Measurements from ENCODE around the gene EXOC6B.

The EXOC6B gene

GRCh38 chr2:72803626-72804320 lies 22.1 kb downstream of the EXOC6B start:
- Histone ChIP-seq H3K9ac (ENCODE audit: low read length) (no peak overlapping the region), H3K36me3 (ENCODE audit: control insufficient read depth, low read depth, low read length) (no peaks in the 10 kb centered on the region), H3K27ac (ENCODE audit: low read length) (no peak overlapping the region), H3K9me3 (ENCODE audit: control insufficient read depth, low read depth, low read length) (no peaks in the 10 kb centered on the region), H3K4me3 (ENCODE audit: low read length) (no peak overlapping the region), H3K27me3 (ENCODE audit: control insufficient read depth, insufficient read depth, low read length) (no peaks in the 10 kb centered on the region), H3K4me1 (ENCODE audit: control insufficient read depth, low read depth, low read length) (no peaks in the 10 kb centered on the region)

- H3K27me3 ChIP-seq (ENCODE audit: control insufficient read depth, insufficient read depth, low read length), result no peaks in the 10 kb centered on the region
- H3K9ac ChIP-seq (ENCODE audit: low read length), result no peak overlapping the region
- no peaks in the 10 kb centered on the region for H3K4me1 ChIP-seq (ENCODE audit: control insufficient read depth, low read depth, low read length)
- H3K36me3 ChIP-seq (ENCODE audit: control insufficient read depth, low read depth, low read length), result no peaks in the 10 kb centered on the region
- H3K27ac ChIP-seq (ENCODE audit: low read length), result no peak overlapping the region
- H3K9me3 ChIP-seq (ENCODE audit: control insufficient read depth, low read depth, low read length), result no peaks in the 10 kb centered on the region
- H3K4me3 ChIP-seq (ENCODE audit: low read length), result no peak overlapping the region
Measured at GRCh38 chr2:72803151-72803550, 22.7 kb downstream of the EXOC6B start.

GRCh38 chr2:72800492-72800891 lies 25.3 kb downstream of the EXOC6B start:
- Histone ChIP-seq H3K27me3 (ENCODE audit: control insufficient read depth, insufficient read depth, low read length) (no peaks in the 10 kb centered on the region), H3K9ac (ENCODE audit: low read length) (no peak overlapping the region), H3K27ac (ENCODE audit: low read length) (no peak overlapping the region), H3K9me3 (ENCODE audit: control insufficient read depth, low read depth, low read length) (no peaks in the 10 kb centered on the region), H3K36me3 (ENCODE audit: control insufficient read depth, low read depth, low read length) (no peaks in the 10 kb centered on the region), H3K4me1 (ENCODE audit: control insufficient read depth, low read depth, low read length) (no peaks in the 10 kb centered on the region), H3K4me3 (ENCODE audit: low read length) (no peak overlapping the region)

- no peaks in the 10 kb centered on the region for H3K36me3 ChIP-seq (ENCODE audit: control insufficient read depth, low read depth, low read length)
Measured at GRCh38 chr2:72797740-72798139, 28.1 kb downstream of the EXOC6B start.

GRCh38 chr2:72796766-72797165 lies 29.1 kb downstream of the EXOC6B start:
- Histone ChIP-seq H3K27me3 (ENCODE audit: control insufficient read depth, insufficient read depth, low read length) (no peaks in the 10 kb centered on the region), H3K4me3 (ENCODE audit: low read length) (no peak overlapping the region), H3K36me3 (ENCODE audit: control insufficient read depth, low read depth, low read length) (no peaks in the 10 kb centered on the region), H3K9me3 (ENCODE audit: control insufficient read depth, low read depth, low read length) (no peaks in the 10 kb centered on the region), H3K9ac (ENCODE audit: low read length) (no peak overlapping the region), H3K4me1 (ENCODE audit: control insufficient read depth, low read depth, low read length) (no peaks in the 10 kb centered on the region), H3K27ac (ENCODE audit: low read length) (no peak overlapping the region)

More at GRCh38 chr2:72797740-72798139, 28.1 kb downstream of the EXOC6B start:
- no peak overlapping the region for H3K9ac ChIP-seq (ENCODE audit: low read length)
- H3K4me3 ChIP-seq (ENCODE audit: low read length), result no peak overlapping the region
- no peaks in the 10 kb centered on the region for H3K27me3 ChIP-seq (ENCODE audit: control insufficient read depth, insufficient read depth, low read length)
- H3K27ac ChIP-seq (ENCODE audit: low read length), result no peak overlapping the region
- H3K9me3 ChIP-seq (ENCODE audit: control insufficient read depth, low read depth, low read length), result no peaks in the 10 kb centered on the region
- H3K4me1 ChIP-seq (ENCODE audit: control insufficient read depth, low read depth, low read length), result no peaks in the 10 kb centered on the region

- Histone ChIP-seq H3K36me3 (ENCODE audit: control insufficient read depth, low read depth, low read length) (no peaks in the 10 kb centered on the region), H3K9me3 (ENCODE audit: control insufficient read depth, low read depth, low read length) (no peaks in the 10 kb centered on the region), H3K27ac (ENCODE audit: low read length) (no peak overlapping the region), H3K9ac (ENCODE audit: low read length) (no peak overlapping the region), H3K4me1 (ENCODE audit: control insufficient read depth, low read depth, low read length) (no peaks in the 10 kb centered on the region), H3K4me3 (ENCODE audit: low read length) (no peak overlapping the region), H3K27me3 (ENCODE audit: control insufficient read depth, insufficient read depth, low read length) (no peaks in the 10 kb centered on the region)
Measured at GRCh38 chr2:72794572-72794971, 31.3 kb downstream of the EXOC6B start.

- Histone ChIP-seq H3K27me3 (ENCODE audit: control insufficient read depth, insufficient read depth, low read length) (no peaks in the 10 kb centered on the region), H3K9me3 (ENCODE audit: control insufficient read depth, low read depth, low read length) (no peaks in the 10 kb centered on the region), H3K4me3 (ENCODE audit: low read length) (no peak overlapping the region), H3K36me3 (ENCODE audit: control insufficient read depth, low read depth, low read length) (no peaks in the 10 kb centered on the region), H3K27ac (ENCODE audit: low read length) (no peak overlapping the region), H3K4me1 (ENCODE audit: control insufficient read depth, low read depth, low read length) (no peaks in the 10 kb centered on the region), H3K9ac (ENCODE audit: low read length) (no peak overlapping the region)
Measured at GRCh38 chr2:72793798-72794440, 31.9 kb downstream of the EXOC6B start.

GRCh38 chr2:72789241-72789640 lies 36.6 kb downstream of the EXOC6B start:
- Histone ChIP-seq H3K27ac (ENCODE audit: low read length) (no peak overlapping the region), H3K27me3 (ENCODE audit: control insufficient read depth, insufficient read depth, low read length) (no peaks in the 10 kb centered on the region), H3K4me1 (ENCODE audit: control insufficient read depth, low read depth, low read length) (no peaks in the 10 kb centered on the region), H3K36me3 (ENCODE audit: control insufficient read depth, low read depth, low read length) (no peaks in the 10 kb centered on the region), H3K9ac (ENCODE audit: low read length) (no peak overlapping the region), H3K4me3 (ENCODE audit: low read length) (no peak overlapping the region), H3K9me3 (ENCODE audit: control insufficient read depth, low read depth, low read length) (no peaks in the 10 kb centered on the region)

- Histone ChIP-seq H3K9me3 (ENCODE audit: control insufficient read depth, low read depth, low read length) (no peaks in the 10 kb centered on the region), H3K9ac (ENCODE audit: low read length) (no peak overlapping the region), H3K36me3 (ENCODE audit: control insufficient read depth, low read depth, low read length) (no peaks in the 10 kb centered on the region), H3K27ac (ENCODE audit: low read length) (no peak overlapping the region), H3K27me3 (ENCODE audit: control insufficient read depth, insufficient read depth, low read length) (no peaks in the 10 kb centered on the region), H3K4me1 (ENCODE audit: control insufficient read depth, low read depth, low read length) (no peaks in the 10 kb centered on the region), H3K4me3 (ENCODE audit: low read length) (no peak overlapping the region)
Measured at GRCh38 chr2:72788756-72789155, 37.1 kb downstream of the EXOC6B start.

- peaks cover 8% of the 10 kb centered on the region for H3K4me1 ChIP-seq (ENCODE audit: control insufficient read depth, low read depth, low read length)
- H3K27ac ChIP-seq (ENCODE audit: low read length), result no peak overlapping the region
- H3K36me3 ChIP-seq (ENCODE audit: control insufficient read depth, low read depth, low read length), result no peaks in the 10 kb centered on the region
- no peaks in the 10 kb centered on the region for H3K27me3 ChIP-seq (ENCODE audit: control insufficient read depth, insufficient read depth, low read length)
- H3K9ac ChIP-seq (ENCODE audit: low read length), result no peak overlapping the region
- no peaks in the 10 kb centered on the region for H3K9me3 ChIP-seq (ENCODE audit: control insufficient read depth, low read depth, low read length)
- no peak overlapping the region for H3K4me3 ChIP-seq (ENCODE audit: low read length)
Measured at GRCh38 chr2:72785517-72785916, 40.3 kb downstream of the EXOC6B start.

GRCh38 chr2:72782520-72782919 lies 43.3 kb downstream of the EXOC6B start:
- Histone ChIP-seq H3K9me3 (ENCODE audit: control insufficient read depth, low read depth, low read length) (no peaks in the 10 kb centered on the region), H3K4me3 (ENCODE audit: low read length) (no peak overlapping the region), H3K27ac (ENCODE audit: low read length) (no peak overlapping the region), H3K9ac (ENCODE audit: low read length) (no peak overlapping the region), H3K4me1 (ENCODE audit: control insufficient read depth, low read depth, low read length) (peaks cover 8% of the 10 kb centered on the region), H3K27me3 (ENCODE audit: control insufficient read depth, insufficient read depth, low read length) (no peaks in the 10 kb centered on the region), H3K36me3 (ENCODE audit: control insufficient read depth, low read depth, low read length) (no peaks in the 10 kb centered on the region)

- Histone ChIP-seq H3K36me3 (ENCODE audit: control insufficient read depth, low read depth, low read length) (no peaks in the 10 kb centered on the region), H3K4me1 (ENCODE audit: control insufficient read depth, low read depth, low read length) (peaks cover 8% of the 10 kb centered on the region), H3K9ac (ENCODE audit: low read length) (no peak overlapping the region), H3K9me3 (ENCODE audit: control insufficient read depth, low read depth, low read length) (no peaks in the 10 kb centered on the region), H3K4me3 (ENCODE audit: low read length) (no peak overlapping the region), H3K27ac (ENCODE audit: low read length) (no peak overlapping the region), H3K27me3 (ENCODE audit: control insufficient read depth, insufficient read depth, low read length) (no peaks in the 10 kb centered on the region)
Measured at GRCh38 chr2:72781480-72781879, 44.4 kb downstream of the EXOC6B start.
